Smooth muscle cell (in vitro differentiated cells): ENCODE data around the gene CEP128. TPM values are rescaled to one million over a fixed set of nuclear protein-coding genes. Genes with fewer than 3 reads are reported as not detected.

Source experiments
- DNase-seq: peaks from one replicate; lab custom pipeline; 2025; ENCODE audit not compliant: unreplicated experiment; lab: John Stamatoyannopoulos, UW
- H2AFZ ChIP-seq: fragments of 200-600 bp; sonication (generic); 2 replicates; pipeline ENCODE4 v1.6.0; 2016; ENCODE audit warnings: antibody characterized with exemption, low read depth, mild to moderate bottlenecking
- H3F3A ChIP-seq: fragments of 200-600 bp; sonication (generic); 2 replicates; pipeline ENCODE4 v1.6.0; 2017; ENCODE audit warnings: antibody characterized with exemption, low read depth
- H3K27ac ChIP-seq: fragments of 200-600 bp; sonication (generic); 2 replicates; pipeline ENCODE4 v1.5.1; 2016; ENCODE audit warnings: low read depth, mild to moderate bottlenecking
- H3K27me3 ChIP-seq: fragments of 200-600 bp; sonication (generic); 2 replicates; pipeline ENCODE4 v1.6.1; 2016; ENCODE audit warnings: low read depth, mild to moderate bottlenecking
- H3K36me3 ChIP-seq: fragments of 200-600 bp; sonication (generic); 2 replicates; pipeline ENCODE4 v1.5.1; 2016; ENCODE audit warnings: low read depth
- H3K4me1 ChIP-seq: fragments of 200-600 bp; sonication (generic); 2 replicates; pipeline ENCODE4 v1.5.1; 2016; ENCODE audit warnings: low read depth
- H3K4me2 ChIP-seq: fragments of 200-600 bp; sonication (generic); 2 replicates; pipeline ENCODE4 v1.6.0; 2016; ENCODE audit warnings: mild to moderate bottlenecking
- H3K4me3 ChIP-seq: fragments of 200-600 bp; sonication (generic); 2 replicates; pipeline ENCODE4 v1.5.1; 2016; ENCODE audit warnings: mild to moderate bottlenecking
- H3K79me2 ChIP-seq: fragments of 200-600 bp; sonication (generic); 2 replicates; pipeline ENCODE4 v1.6.0; 2016; ENCODE audit warnings: low read depth, mild to moderate bottlenecking
- H3K9ac ChIP-seq: fragments of 200-600 bp; sonication (generic); 2 replicates; pipeline ENCODE4 v1.6.0; 2016; ENCODE audit warnings: low read depth
- H3K9me3 ChIP-seq: fragments of 200-600 bp; sonication (generic); replicated peaks from 2 replicates; pipeline ENCODE4 v1.5.1; 2016; ENCODE audit warnings: low read depth
- H4K20me1 ChIP-seq: fragments of 200-600 bp; sonication (generic); 2 replicates; pipeline ENCODE4 v1.6.0; 2016; ENCODE audit warnings: low read depth
- WGBS: methylation state at CpG from one replicate; pipeline ENCODE4 v1.1.7; 2016; ENCODE audit warnings: low lambda C conversion rate; 5-methylcytosine and 5-hydroxymethylcytosine counted together
- polyA plus RNA-seq: library from polyadenylated mRNA; unstranded; fragments of >200 nt; fragmentation: Nextera tagmentation; extraction: Ambion mirVana; gene quantifications from 2 replicates; pipeline ENCODE4 v1.2.1, GENCODE V29; 2016
- total RNA-seq: library from RNA; depleted of rRNA; stranded (reverse); fragments of >200 nt; gene quantifications from 2 replicates; pipeline ENCODE4 v1.2.3, GENCODE V29; 2014
- TF ChIP-seq, protein P1 (sequence below): fragments of 200-600 bp; sonication (generic); IDR thresholded peaks from 2 replicates; pipeline ENCODE4 v1.5.1; 2017; ENCODE audit warnings: borderline replicate concordance, mild to moderate bottlenecking, antibody characterized with exemption; ENCODE audit not compliant: insufficient read depth, poor library complexity, severe bottlenecking

The CEP128 gene
- total and polyA plus RNA-seq, 2 experiments from 2014 or later = 2.7 to 4.4 TPM

DNA sequence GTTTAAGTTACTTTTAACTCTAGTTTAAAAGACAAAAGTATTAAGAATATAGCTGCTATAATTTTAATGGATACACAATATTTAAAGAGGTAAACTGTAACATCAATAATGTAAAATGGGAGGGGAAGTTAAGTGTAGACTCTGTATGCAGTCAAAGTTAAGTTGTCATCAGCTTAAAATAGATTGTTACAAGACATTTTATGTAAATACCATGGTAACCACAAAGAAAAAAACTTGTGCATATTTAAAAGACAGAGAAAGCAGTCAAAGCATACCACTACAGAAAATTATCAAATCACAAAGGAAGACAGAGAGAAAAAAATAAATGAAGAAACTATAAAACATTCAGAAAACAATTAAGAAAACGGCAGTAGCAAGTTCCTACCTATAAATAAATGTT, 73.3 kb downstream of the CEP128 start:
- Histone ChIP-seq H3K9me3 (no peaks in the 10 kb centered on the region), H3K4me3 (no peak overlapping the region), H3K27me3 (no peaks in the 10 kb centered on the region), H3K4me1 (no peaks in the 10 kb centered on the region), H3F3A (no peaks in the 10 kb centered on the region), H3K36me3 (peaks cover 3% of the 10 kb centered on the region), H4K20me1 (no peaks in the 10 kb centered on the region), H3K4me2 (no peak overlapping the region), H3K27ac (no peak overlapping the region), H3K79me2 (no peaks in the 10 kb centered on the region), H3K9ac (no peak overlapping the region), H2AFZ (no peak overlapping the region)
- DNase-seq = no peak
- 97% methylated on average over 1 of the region's 1 CpG for WGBS
- TF ChIP-seq, protein P1, sequence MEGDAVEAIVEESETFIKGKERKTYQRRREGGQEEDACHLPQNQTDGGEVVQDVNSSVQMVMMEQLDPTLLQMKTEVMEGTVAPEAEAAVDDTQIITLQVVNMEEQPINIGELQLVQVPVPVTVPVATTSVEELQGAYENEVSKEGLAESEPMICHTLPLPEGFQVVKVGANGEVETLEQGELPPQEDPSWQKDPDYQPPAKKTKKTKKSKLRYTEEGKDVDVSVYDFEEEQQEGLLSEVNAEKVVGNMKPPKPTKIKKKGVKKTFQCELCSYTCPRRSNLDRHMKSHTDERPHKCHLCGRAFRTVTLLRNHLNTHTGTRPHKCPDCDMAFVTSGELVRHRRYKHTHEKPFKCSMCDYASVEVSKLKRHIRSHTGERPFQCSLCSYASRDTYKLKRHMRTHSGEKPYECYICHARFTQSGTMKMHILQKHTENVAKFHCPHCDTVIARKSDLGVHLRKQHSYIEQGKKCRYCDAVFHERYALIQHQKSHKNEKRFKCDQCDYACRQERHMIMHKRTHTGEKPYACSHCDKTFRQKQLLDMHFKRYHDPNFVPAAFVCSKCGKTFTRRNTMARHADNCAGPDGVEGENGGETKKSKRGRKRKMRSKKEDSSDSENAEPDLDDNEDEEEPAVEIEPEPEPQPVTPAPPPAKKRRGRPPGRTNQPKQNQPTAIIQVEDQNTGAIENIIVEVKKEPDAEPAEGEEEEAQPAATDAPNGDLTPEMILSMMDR = no peak

GRCh38 chr14:80867798-80868197, 73.7 kb downstream of the CEP128 start:
- Histone ChIP-seq H3K4me3 (no peak overlapping the region), H3K36me3 (peaks cover 3% of the 10 kb centered on the region), H3F3A (no peaks in the 10 kb centered on the region), H3K4me1 (no peaks in the 10 kb centered on the region), H3K9me3 (no peaks in the 10 kb centered on the region), H2AFZ (no peak overlapping the region), H4K20me1 (no peaks in the 10 kb centered on the region), H3K27me3 (no peaks in the 10 kb centered on the region), H3K4me2 (no peak overlapping the region), H3K9ac (no peak overlapping the region), H3K79me2 (no peaks in the 10 kb centered on the region), H3K27ac (no peak overlapping the region)
- WGBS = 98% methylated on average over 2 of the region's 2 CpGs
- TF ChIP-seq, protein P1 = no peak
- DNase-seq = no peak

DNA sequence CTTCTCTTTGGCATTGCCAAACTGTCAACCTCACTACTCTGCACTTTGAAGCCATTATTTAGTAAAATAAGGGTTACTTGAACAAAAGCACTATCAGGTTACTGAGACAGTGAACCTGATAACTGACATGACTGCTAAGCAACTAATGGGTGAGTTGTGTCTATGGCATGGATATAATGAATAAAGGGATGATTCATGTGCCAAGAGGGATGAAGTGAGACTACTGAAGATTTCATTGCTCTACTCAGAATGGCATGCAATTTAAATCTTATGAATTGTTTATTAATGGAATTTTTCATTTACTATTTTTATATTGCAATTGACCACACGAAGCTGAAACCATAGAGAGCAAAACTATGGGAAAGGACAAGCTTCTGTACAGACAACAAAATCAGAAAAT, 74.4 kb downstream of the CEP128 start:
- H4K20me1 ChIP-seq = no peaks in the 10 kb centered on the region

GRCh38 chr14:80865565-80865964, 76.0 kb downstream of the CEP128 start:
- TF ChIP-seq, protein P1 = no peak
- H3K36me3 ChIP-seq = peaks cover 3% of the 10 kb centered on the region
- no peak overlapping the region for H3K4me3 ChIP-seq
- whole genome bisulfite sequencing = 100% methylated on average over 2 of the region's 2 CpGs
- H3K4me2 ChIP-seq = no peak overlapping the region
- no peak for DNase-seq
- H3K9me3 ChIP-seq = no peaks in the 10 kb centered on the region
- no peak overlapping the region for H3K27ac ChIP-seq
- H4K20me1 ChIP-seq = no peaks in the 10 kb centered on the region
- no peaks in the 10 kb centered on the region for H3K79me2 ChIP-seq
- H3K9ac ChIP-seq = no peak overlapping the region
- H3K4me1 ChIP-seq = no peaks in the 10 kb centered on the region
- no peaks in the 10 kb centered on the region for H3F3A ChIP-seq
- no peaks in the 10 kb centered on the region for H3K27me3 ChIP-seq
- no peak overlapping the region for H2AFZ ChIP-seq

More for the DNA sequence above, 74.4 kb downstream of the CEP128 start:
- Histone ChIP-seq H3K4me3 (no peak overlapping the region), H3K9me3 (no peaks in the 10 kb centered on the region), H2AFZ (no peak overlapping the region), H3K79me2 (no peaks in the 10 kb centered on the region), H3K4me2 (no peak overlapping the region), H3F3A (no peaks in the 10 kb centered on the region), H3K4me1 (no peaks in the 10 kb centered on the region), H3K27me3 (no peaks in the 10 kb centered on the region), H3K27ac (no peak overlapping the region), H3K9ac (no peak overlapping the region), H3K36me3 (peaks cover 3% of the 10 kb centered on the region)
- TF ChIP-seq, protein P1 = no peak
- 93% methylated on average over 1 of the region's 1 CpG for WGBS
- no peak for DNase-seq
